Endothelial cell of umbilical vein (primary cell): ENCODE results near the gene OCA2. TPM values are rescaled to one million over a fixed set of nuclear protein-coding genes. Genes with fewer than 3 reads are reported as not detected.

Experiments used
- BruUV-seq: library from RNA; stranded (reverse); fragments of 400-500 nt; replicated peaks from 2 replicates; lab custom pipeline; 2021; lab: Mats Ljungman, UMichigan
- CTCF ChIA-PET: fragments of 300-600, 350-600 bp; sonication (Branson Sonifier 250); formaldehyde crosslinking; loops from one replicate; lab custom pipeline; 2021; ENCODE audit warnings: antibody characterized with exemption, inconsistent platforms; lab: Charles Lee
- POLR2A ChIA-PET: fragments of 300-600, 350-600 bp; sonication (Branson Sonifier 250); formaldehyde crosslinking; loops from one replicate; lab custom pipeline; 2021; ENCODE audit warnings: antibody characterized with exemption, inconsistent platforms; lab: Charles Lee
- DNase-seq: peaks from one replicate; pipeline ENCODE4 v3.0.0-alpha.2; 2011; ENCODE audit warnings: low read depth, low spot score
- FAIRE-seq: peaks from 2 replicates; lab custom pipeline; 2011; peaks lifted over from hg19 to GRCh38; lab: Jason Lieb, UNC
- H2AFZ ChIP-seq: 2 replicates; pipeline ENCODE4 v1.6.0; 2012; ENCODE audit warnings: low read depth, low read length, control low read depth, inconsistent platforms
- H3K27ac ChIP-seq: 2 replicates; pipeline ENCODE4 v1.5.1; 2011; ENCODE audit warnings: low read depth, mild to moderate bottlenecking, control low read depth, low read length, moderate library complexity; ENCODE audit not compliant: insufficient read depth
- H3K27me3 ChIP-seq, 2 experiments: 2 replicates each; pipeline versions ENCODE4 v1.6.0 to v1.6.1; 2011; ENCODE audit warnings: low read length in 2 of 2, mixed read lengths in 1 of 2; ENCODE audit not compliant: control insufficient read depth in 2 of 2, insufficient read depth in 2 of 2
- H3K36me3 ChIP-seq, 2 experiments: 2 replicates in 1 of 2; 3 replicates in 1 of 2; pipeline ENCODE4 v1.5.1; 2011; ENCODE audit warnings: low read length in 2 of 2, mild to moderate bottlenecking in 1 of 2, moderate library complexity in 1 of 2; ENCODE audit not compliant: control insufficient read depth in 2 of 2, insufficient read depth in 2 of 2; ENCODE audit errors: extremely low read depth in 1 of 2
- H3K4me1 ChIP-seq: 3 replicates; pipeline ENCODE4 v1.5.1; 2011; ENCODE audit warnings: mild to moderate bottlenecking, low read length; ENCODE audit not compliant: control insufficient read depth, insufficient read depth; ENCODE audit errors: extremely low read depth
- H3K4me2 ChIP-seq: 2 replicates; pipeline ENCODE4 v1.6.1; 2011; ENCODE audit warnings: low read length, control low read depth, mixed read lengths; ENCODE audit not compliant: insufficient read depth
- H3K4me3 ChIP-seq, 3 experiments: fragments of 200-600 bp in 1 of 3; sonication (generic), shearing (Covaris generic) in 1 of 3; replicated peaks in 1 of 3; 2 replicates each; pipeline ENCODE4 v1.5.1; 2011 to 2016; ENCODE audit warnings: control low read depth in 3 of 3, low read length in 3 of 3, mild to moderate bottlenecking in 2 of 3, inconsistent platforms in 1 of 3, low read depth in 1 of 3, moderate library complexity in 1 of 3; ENCODE audit not compliant: insufficient read depth in 1 of 3
- H3K79me2 ChIP-seq: 2 replicates; pipeline ENCODE4 v1.6.0; 2012; ENCODE audit warnings: low read length, inconsistent platforms; ENCODE audit not compliant: control insufficient read depth, insufficient read depth
- H3K9ac ChIP-seq: replicated peaks from 2 replicates; pipeline ENCODE3; 2011; ENCODE audit warnings: low read length, control low read depth; ENCODE audit not compliant: insufficient read depth; ENCODE audit errors: extremely low read depth
- H3K9me1 ChIP-seq: replicated peaks from 3 replicates; pipeline ENCODE4 v1.6.0; 2011; ENCODE audit warnings: mild to moderate bottlenecking, low read length; ENCODE audit not compliant: control insufficient read depth, insufficient read depth; ENCODE audit errors: extremely low read depth
- H3K9me3 ChIP-seq: replicated peaks from 2 replicates; pipeline ENCODE4 v1.5.1; 2012; ENCODE audit warnings: low read length, inconsistent platforms; ENCODE audit not compliant: control insufficient read depth, insufficient read depth
- H4K20me1 ChIP-seq: replicated peaks from 2 replicates; pipeline ENCODE3; 2011; ENCODE audit warnings: mild to moderate bottlenecking, low read length; ENCODE audit not compliant: control insufficient read depth, insufficient read depth; ENCODE audit errors: extremely low read depth
- CTCF ChIP-seq, 2 donors: IDR thresholded peaks; 1 replicate in 1 of 2; 2 replicates in 1 of 2; pipeline ENCODE4 v1.5.1; 2011; ENCODE audit warnings: low read length in 2 of 2, mild to moderate bottlenecking in 2 of 2, moderate library complexity in 2 of 2, control low read depth in 1 of 2, inconsistent platforms in 1 of 2, low read depth in 1 of 2; ENCODE audit not compliant: insufficient read depth in 1 of 2; ENCODE audit errors: extremely low read depth in 1 of 2
- EZH2 ChIP-seq: IDR thresholded peaks from 2 replicates; pipeline ENCODE4 v1.6.1; 2012; ENCODE audit warnings: borderline replicate concordance, low read depth, mild to moderate bottlenecking, moderate library complexity, low read length, inconsistent platforms; ENCODE audit not compliant: severe bottlenecking
- FOS ChIP-seq: IDR thresholded peaks from 2 replicates; pipeline ENCODE4 v1.6.1; 2011; ENCODE audit warnings: mild to moderate bottlenecking, low read length, moderate library complexity, borderline replicate concordance; ENCODE audit not compliant: insufficient read depth
- GATA2 ChIP-seq: IDR thresholded peaks from 2 replicates; pipeline ENCODE4 v1.7.0; 2011; ENCODE audit warnings: low read depth, mild to moderate bottlenecking, moderate library complexity, mixed read lengths, low read length; ENCODE audit not compliant: insufficient read length, insufficient read depth
- JUN ChIP-seq: IDR thresholded peaks from 2 replicates; pipeline ENCODE4 v1.6.1; 2011; ENCODE audit warnings: borderline replicate concordance, low read depth; ENCODE audit not compliant: insufficient read length, insufficient read depth
- MAX ChIP-seq: IDR thresholded peaks from 2 replicates; pipeline ENCODE4 v1.6.1; 2011; ENCODE audit not compliant: insufficient read depth, insufficient read length
- MYC ChIP-seq: IDR thresholded peaks from one replicate; pipeline ENCODE4 v1.6.1; 2011; ENCODE audit warnings: mild to moderate bottlenecking, low read depth, low read length
- POLR2A ChIP-seq: IDR thresholded peaks from 2 replicates; pipeline ENCODE4 v1.6.1; 2012; ENCODE audit warnings: low read depth, mild to moderate bottlenecking, control low read depth, low read length
- POLR2AphosphoS5 ChIP-seq: IDR thresholded peaks from 2 replicates; pipeline ENCODE4 v1.6.1; 2012; ENCODE audit warnings: low read depth, mild to moderate bottlenecking, control low read depth, low read length, moderate library complexity; ENCODE audit not compliant: insufficient read depth
- dilution Hi-C: fragments of 300-500 bp; cut with MboI; formaldehyde crosslinking; loops from one replicate; pipeline ENCODE4 v1.15.0; 2019; ENCODE audit warnings: low sequenced_read_pairs; ENCODE audit not compliant: extremely low pct_ligation_motif_present
- intact Hi-C: fragments of 100-400 bp; cut with micrococcal nuclease; formaldehyde crosslinking; loops from one replicate; pipeline ENCODE4 v1.10.0; 2022
- polyA plus RNA-seq, 4 experiments: library from polyadenylated mRNA; depleted of rRNA in 3 of 4; stranded (reverse) in 3 of 4; unstranded in 1 of 4; fragments of >200 nt; gene quantifications; 2 replicates each; pipeline versions ENCODE4 v1.2.1 to v1.2.3, GENCODE V29; 2011 to 2012; ENCODE audit warnings: missing spikeins in 1 of 4
- total RNA-seq: library from RNA; stranded (reverse); gene quantifications from 2 replicates; pipeline ENCODE4 v1.2.3, GENCODE V29; 2021

The OCA2 gene
- total and polyA plus RNA-seq, 2 donors (not counting 3 experiments of a cell fraction or from before 2014, with no cell fraction given): not detected

- dilution Hi-C loops: no loop called here
Measured at GRCh38 chr15:27820232-27820631, 278.9 kb downstream of the OCA2 start.

GRCh38 chr15:27817258-27817657 lies 281.9 kb downstream of the OCA2 start:
- no peak overlapping the region for H3K27ac ChIP-seq
- H2AFZ ChIP-seq: no peak overlapping the region
- peaks cover 10% of the 10 kb centered on the region for H3K9me3 ChIP-seq
- no peaks in the 10 kb centered on the region for H3K9me1 ChIP-seq
- FAIRE-seq (no peak), DNase-seq (no peak)
- no peak overlapping the region for H3K9ac ChIP-seq
- H3K79me2 ChIP-seq: no peaks in the 10 kb centered on the region
- no peaks in the 10 kb centered on the region for H3K27me3 ChIP-seq
- TF ChIP-seq JUN: no peak
- TF ChIP-seq GATA2: no peak
- TF ChIP-seq MAX: no peak
- no peak for TF ChIP-seq POLR2AphosphoS5
- TF ChIP-seq FOS: no peak
- no peak for TF ChIP-seq EZH2
- TF ChIP-seq CTCF (IDR thresholded peaks at IDR 0.05; ENCODE audit: extremely low read depth in 1 of 2, insufficient read depth in 1 of 2, low read depth in 1 of 2, low read length in 2 of 2): no peak
- no peak for TF ChIP-seq POLR2A
- no peak for TF ChIP-seq MYC
- H3K4me2 ChIP-seq: no peak overlapping the region
- POLR2A ChIA-PET: no interaction called here
- BruUV-seq: no TSS peak
- no peak overlapping the region for H3K4me3 ChIP-seq
- no peaks in the 10 kb centered on the region for H3K36me3 ChIP-seq
- dilution Hi-C loops (no loop called here), intact Hi-C loops (no loop called here)
- CTCF ChIA-PET: no interaction called here
- no peaks in the 10 kb centered on the region for H3K4me1 ChIP-seq
- H4K20me1 ChIP-seq: no peaks in the 10 kb centered on the region

More at GRCh38 chr15:27820232-27820631, 278.9 kb downstream of the OCA2 start:
- no peak overlapping the region for H2AFZ ChIP-seq
- H3K9me3 ChIP-seq: peaks cover 5% of the 10 kb centered on the region
- H3K4me3 ChIP-seq: no peak overlapping the region
- ChIA-PET POLR2A (no interaction called here), CTCF (no interaction called here)
- intact Hi-C loops: no loop called here
- TF ChIP-seq JUN (peak; percentile 18), POLR2A (no peak)
- no peak for DNase-seq
- no peak overlapping the region for H3K9ac ChIP-seq
- BruUV-seq: no TSS peak
- H3K27ac ChIP-seq: no peak overlapping the region
- H3K79me2 ChIP-seq: no peaks in the 10 kb centered on the region
- no peak overlapping the region for H3K4me2 ChIP-seq
- no peaks in the 10 kb centered on the region for H3K27me3 ChIP-seq
- no peaks in the 10 kb centered on the region for H3K4me1 ChIP-seq
- H3K9me1 ChIP-seq: no peaks in the 10 kb centered on the region
- no peaks in the 10 kb centered on the region for H3K36me3 ChIP-seq
- no peak for FAIRE-seq
- H4K20me1 ChIP-seq: no peaks in the 10 kb centered on the region
